Measurements from ENCODE around the gene THAP4.
"Not testable (repeated sequence)": the region's sequence is repeated elsewhere in the genome, so short reads cannot be mapped to it uniquely, and the experiment has no call there.

Gene THAP4

GRCh38 chr2:241598487-241598886, 38.5 kb downstream of the THAP4 start:
- Mint-ChIP-seq H3K27ac (no peak overlapping the region), H3K9me3 (no peaks in the 10 kb centered on the region), H3K27me3 (ENCODE audit: low read depth) (no peaks in the 10 kb centered on the region), H3K4me3 (no peak overlapping the region), H3K4me1 (ENCODE audit: low read depth) (no peaks in the 10 kb centered on the region), H3K36me3 (ENCODE audit: low read depth) (peaks cover 24% of the 10 kb centered on the region)

GRCh38 chr2:241598061-241598460, 38.9 kb downstream of the THAP4 start:
- no peak overlapping the region for H3K4me3 Mint-ChIP-seq
- peaks cover 22% of the 10 kb centered on the region for H3K36me3 Mint-ChIP-seq (ENCODE audit: low read depth)
- no peaks in the 10 kb centered on the region for H3K27me3 Mint-ChIP-seq (ENCODE audit: low read depth)
- no peaks in the 10 kb centered on the region for H3K4me1 Mint-ChIP-seq (ENCODE audit: low read depth)
- H3K27ac Mint-ChIP-seq, result no peak overlapping the region
- no peaks in the 10 kb centered on the region for H3K9me3 Mint-ChIP-seq

- Mint-ChIP-seq H3K36me3 (ENCODE audit: low read depth) (peaks cover 22% of the 10 kb centered on the region), H3K27ac (no peak overlapping the region), H3K4me3 (no peak overlapping the region), H3K9me3 (no peaks in the 10 kb centered on the region), H3K27me3 (ENCODE audit: low read depth) (no peaks in the 10 kb centered on the region), H3K4me1 (ENCODE audit: low read depth) (no peaks in the 10 kb centered on the region)
These were observed 39.4 kb downstream of the THAP4 start for GRCh38 chr2:241597561-241597960.

GRCh38 chr2:241595600-241596140, 41.3 kb downstream of the THAP4 start:
- Mint-ChIP-seq H3K36me3 (ENCODE audit: low read depth) (peaks cover 18% of the 10 kb centered on the region), H3K4me3 (no peak overlapping the region), H3K4me1 (ENCODE audit: low read depth) (no peaks in the 10 kb centered on the region), H3K9me3 (no peaks in the 10 kb centered on the region), H3K27ac (no peak overlapping the region), H3K27me3 (ENCODE audit: low read depth) (no peaks in the 10 kb centered on the region)

DNA sequence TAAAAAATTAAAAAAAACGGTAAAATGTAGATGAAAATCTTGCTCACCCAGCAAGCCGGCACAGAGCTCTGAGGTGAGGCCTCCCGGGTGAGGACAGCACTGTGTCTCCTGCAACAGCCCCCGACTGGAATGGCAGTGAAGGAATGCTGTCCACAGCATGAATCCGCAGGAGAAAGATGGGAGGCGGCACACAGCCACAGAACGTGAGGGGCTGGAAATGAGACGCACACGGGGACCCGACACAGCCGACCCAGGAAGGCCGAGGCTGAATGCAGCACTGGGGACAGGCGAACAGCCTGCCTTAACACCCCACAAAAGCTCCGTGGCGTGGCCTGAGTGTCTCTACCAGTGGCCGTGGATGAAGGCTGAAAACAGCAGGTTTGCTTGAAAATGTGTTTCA, 43.7 kb downstream of the THAP4 start:
- no peaks in the 10 kb centered on the region for H3K4me1 Mint-ChIP-seq (ENCODE audit: low read depth)
- no peak overlapping the region for H3K27ac Mint-ChIP-seq
- H3K4me3 Mint-ChIP-seq, result no peak overlapping the region
- peaks cover 25% of the 10 kb centered on the region for H3K36me3 Mint-ChIP-seq (ENCODE audit: low read depth)
- H3K27me3 Mint-ChIP-seq (ENCODE audit: low read depth), result no peaks in the 10 kb centered on the region
- peaks cover 10% of the 10 kb centered on the region for H3K9me3 Mint-ChIP-seq

DNA sequence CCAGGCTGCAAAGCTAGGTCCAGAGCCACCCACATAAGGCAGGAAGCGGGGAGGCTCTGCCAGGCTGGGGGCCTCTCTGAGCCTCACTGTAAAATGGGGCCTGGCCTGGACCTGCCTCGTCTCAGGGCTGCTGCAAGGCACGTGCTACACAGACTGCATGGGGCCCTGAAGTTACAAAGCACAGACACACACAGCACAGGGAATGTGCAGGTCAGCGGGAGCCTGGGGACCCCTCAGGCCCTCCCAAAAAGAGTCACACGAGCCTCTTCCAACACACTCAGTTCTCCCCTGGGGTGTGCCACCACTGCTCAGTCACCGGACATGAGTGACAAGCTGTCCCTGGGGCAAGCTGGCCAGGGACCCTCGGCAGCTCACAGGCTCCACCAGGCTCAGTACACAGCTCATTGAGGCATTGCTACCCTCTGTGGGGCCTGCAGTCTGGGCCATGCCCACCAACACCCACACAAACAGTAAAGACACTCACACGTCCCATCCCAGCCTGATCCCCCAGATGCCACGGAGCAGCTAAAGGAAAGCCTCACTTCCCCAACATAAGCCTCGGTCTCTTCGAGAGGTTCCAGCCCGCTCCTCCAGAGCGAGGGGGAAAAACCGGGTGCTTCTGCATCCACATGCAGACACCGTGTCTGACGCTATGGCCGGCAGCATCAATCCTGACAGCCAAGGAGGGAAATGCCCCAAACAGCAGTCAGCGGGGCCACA, 44.7 kb downstream of the THAP4 start:
- H3K4me1 Mint-ChIP-seq (ENCODE audit: low read depth), result no peaks in the 10 kb centered on the region
- no peak overlapping the region for H3K27ac Mint-ChIP-seq
- H3K9me3 Mint-ChIP-seq, result peaks cover 14% of the 10 kb centered on the region
- H3K27me3 Mint-ChIP-seq (ENCODE audit: low read depth), result no peaks in the 10 kb centered on the region
- H3K4me3 Mint-ChIP-seq, result no peak overlapping the region
- peaks cover 27% of the 10 kb centered on the region for H3K36me3 Mint-ChIP-seq (ENCODE audit: low read depth)

DNA sequence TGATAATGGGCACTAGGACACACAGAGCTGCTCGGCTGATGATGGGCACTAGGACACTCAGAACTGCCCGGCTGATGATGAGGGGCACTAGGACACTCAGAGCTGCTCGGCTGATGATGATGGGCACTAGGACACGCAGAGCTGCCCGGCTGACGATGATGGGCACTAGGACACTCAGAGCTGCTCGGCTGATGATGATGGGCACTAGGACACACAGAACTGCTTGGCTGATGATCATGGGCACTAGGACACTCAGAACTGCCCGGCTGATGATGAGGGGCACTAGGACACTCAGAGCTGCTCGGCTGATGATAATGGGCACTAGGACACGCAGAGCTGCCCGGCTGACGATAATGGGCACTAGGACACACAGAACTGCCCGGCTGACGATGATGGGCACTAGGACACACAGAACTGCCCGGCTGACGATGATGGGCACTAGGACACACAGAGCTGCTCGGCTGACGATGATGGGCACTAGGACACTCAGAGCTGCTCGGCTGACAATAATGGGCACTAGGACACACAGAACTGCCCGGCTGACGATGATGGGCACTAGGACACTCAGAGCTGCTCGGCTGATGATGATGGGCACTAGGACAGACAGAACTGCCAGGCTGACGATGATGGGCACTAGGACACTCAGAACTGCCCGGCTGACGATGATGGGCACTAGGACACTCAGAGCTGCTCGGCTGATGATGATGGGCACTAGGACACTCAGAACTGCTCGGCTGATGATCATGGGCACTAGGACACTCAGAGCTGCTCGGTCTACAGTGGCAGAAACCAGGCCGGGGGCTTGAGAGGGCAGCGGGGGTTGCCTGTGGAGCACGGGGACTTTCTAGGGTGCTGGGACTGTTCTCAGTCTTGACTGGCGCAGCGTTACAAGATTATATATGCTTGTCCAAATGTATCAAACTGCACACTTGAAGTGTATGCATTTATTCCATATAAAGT, 46.2 kb downstream of the THAP4 start:
- not testable (repeated sequence) for H3K27ac Mint-ChIP-seq; H3K4me3 Mint-ChIP-seq; H3K27me3 Mint-ChIP-seq (ENCODE audit: low read depth)

GRCh38 chr2:241589863-241590262, 47.1 kb downstream of the THAP4 start:
- H3K36me3 Mint-ChIP-seq (ENCODE audit: low read depth), result peaks cover 47% of the 10 kb centered on the region
- not testable (repeated sequence) for H3K4me1 Mint-ChIP-seq (ENCODE audit: low read depth); H3K4me3 Mint-ChIP-seq; H3K27me3 Mint-ChIP-seq (ENCODE audit: low read depth); H3K27ac Mint-ChIP-seq
- H3K9me3 Mint-ChIP-seq, result peaks cover 32% of the 10 kb centered on the region

More for the DNA sequence above, 46.2 kb downstream of the THAP4 start:
- H3K4me1 Mint-ChIP-seq (ENCODE audit: low read depth), result not testable (repeated sequence)
- H3K36me3 Mint-ChIP-seq (ENCODE audit: low read depth), result peaks cover 40% of the 10 kb centered on the region
- peaks cover 25% of the 10 kb centered on the region for H3K9me3 Mint-ChIP-seq

DNA sequence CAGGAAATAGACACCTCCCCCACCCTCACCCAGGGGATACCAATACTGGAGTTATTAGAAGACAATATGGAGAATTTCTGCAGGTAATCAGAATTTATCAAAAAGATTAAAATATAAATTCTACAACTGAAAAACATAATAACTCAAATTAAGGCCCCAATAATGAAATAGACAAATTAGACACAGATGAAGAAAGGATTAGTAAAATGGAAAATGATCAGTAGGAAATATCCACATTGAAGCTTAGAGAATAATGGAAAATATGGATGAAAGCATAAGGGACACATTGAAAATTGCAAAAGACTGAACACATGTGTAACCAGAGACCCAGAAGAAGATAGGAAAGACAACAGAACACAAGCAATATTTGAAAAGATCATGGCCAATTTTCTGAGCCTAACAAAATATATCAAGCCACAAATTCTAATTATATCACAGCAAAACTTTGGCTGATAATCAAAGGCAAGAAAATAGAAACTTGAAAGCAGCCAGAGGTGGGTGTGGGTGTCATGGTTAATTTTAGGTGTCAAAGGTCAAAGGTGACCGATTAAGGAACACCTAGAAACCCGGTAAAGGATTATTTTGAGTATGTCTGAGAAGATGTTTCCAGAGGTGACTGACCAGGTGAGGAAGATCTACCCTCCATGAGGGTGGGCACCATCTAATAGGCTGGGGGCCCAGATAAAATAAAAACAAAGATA, 50.2 kb downstream of the THAP4 start:
- Mint-ChIP-seq H3K27me3 (ENCODE audit: low read depth) (no peaks in the 10 kb centered on the region), H3K36me3 (ENCODE audit: low read depth) (peaks cover 68% of the 10 kb centered on the region)

DNA sequence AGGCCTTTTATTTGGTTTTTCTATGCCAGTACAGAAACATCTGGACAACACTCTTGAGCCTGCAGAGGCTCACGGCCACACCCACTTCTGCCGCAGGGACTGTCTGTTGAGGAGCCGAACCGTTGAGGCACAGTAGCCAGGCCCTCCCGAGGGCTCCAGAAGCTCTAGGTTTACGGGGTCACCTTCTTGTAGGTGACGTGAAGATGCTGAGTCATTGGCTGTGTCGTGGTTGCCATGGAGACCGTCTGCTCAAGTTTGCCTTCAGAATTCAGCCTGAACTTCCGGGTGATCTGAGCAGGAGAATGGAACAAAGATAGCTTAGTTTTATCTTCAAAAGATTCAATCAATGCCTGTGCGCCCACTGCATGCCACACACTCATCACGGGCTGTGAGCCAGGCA, 52.5 kb downstream of the THAP4 start:
- Mint-ChIP-seq H3K4me3 (no peak overlapping the region), H3K4me1 (ENCODE audit: low read depth) (no peaks in the 10 kb centered on the region), H3K9me3 (peaks cover 40% of the 10 kb centered on the region), H3K36me3 (ENCODE audit: low read depth) (peaks cover 67% of the 10 kb centered on the region), H3K27me3 (ENCODE audit: low read depth) (no peaks in the 10 kb centered on the region), H3K27ac (no peak overlapping the region)

More for the DNA sequence above, 50.2 kb downstream of the THAP4 start:
- H3K4me3 Mint-ChIP-seq, result no peak overlapping the region
- H3K4me1 Mint-ChIP-seq (ENCODE audit: low read depth), result no peaks in the 10 kb centered on the region
- no peak overlapping the region for H3K27ac Mint-ChIP-seq
- peaks cover 43% of the 10 kb centered on the region for H3K9me3 Mint-ChIP-seq

GRCh38 chr2:241582806-241583205, 54.2 kb downstream of the THAP4 start:
- peaks cover 56% of the 10 kb centered on the region for H3K36me3 Mint-ChIP-seq (ENCODE audit: low read depth)
- H3K4me1 Mint-ChIP-seq (ENCODE audit: low read depth), result no peaks in the 10 kb centered on the region
- no peak overlapping the region for H3K27ac Mint-ChIP-seq
- H3K9me3 Mint-ChIP-seq, result peaks cover 30% of the 10 kb centered on the region
- no peak overlapping the region for H3K4me3 Mint-ChIP-seq
- H3K27me3 Mint-ChIP-seq (ENCODE audit: low read depth), result no peaks in the 10 kb centered on the region

- Mint-ChIP-seq H3K27me3 (ENCODE audit: low read depth) (no peaks in the 10 kb centered on the region), H3K27ac (no peak overlapping the region), H3K36me3 (ENCODE audit: low read depth) (peaks cover 51% of the 10 kb centered on the region), H3K4me1 (ENCODE audit: low read depth) (no peaks in the 10 kb centered on the region), H3K9me3 (peaks cover 30% of the 10 kb centered on the region), H3K4me3 (no peak overlapping the region)
These were observed 54.6 kb downstream of the THAP4 start for GRCh38 chr2:241582328-241582727.

- Mint-ChIP-seq H3K27me3 (ENCODE audit: low read depth) (no peaks in the 10 kb centered on the region), H3K27ac (no peak overlapping the region), H3K9me3 (peaks cover 11% of the 10 kb centered on the region), H3K4me1 (ENCODE audit: low read depth) (no peaks in the 10 kb centered on the region), H3K4me3 (no peak overlapping the region), H3K36me3 (ENCODE audit: low read depth) (peaks cover 25% of the 10 kb centered on the region)
These were observed 57.7 kb downstream of the THAP4 start for GRCh38 chr2:241579281-241579680.

DNA sequence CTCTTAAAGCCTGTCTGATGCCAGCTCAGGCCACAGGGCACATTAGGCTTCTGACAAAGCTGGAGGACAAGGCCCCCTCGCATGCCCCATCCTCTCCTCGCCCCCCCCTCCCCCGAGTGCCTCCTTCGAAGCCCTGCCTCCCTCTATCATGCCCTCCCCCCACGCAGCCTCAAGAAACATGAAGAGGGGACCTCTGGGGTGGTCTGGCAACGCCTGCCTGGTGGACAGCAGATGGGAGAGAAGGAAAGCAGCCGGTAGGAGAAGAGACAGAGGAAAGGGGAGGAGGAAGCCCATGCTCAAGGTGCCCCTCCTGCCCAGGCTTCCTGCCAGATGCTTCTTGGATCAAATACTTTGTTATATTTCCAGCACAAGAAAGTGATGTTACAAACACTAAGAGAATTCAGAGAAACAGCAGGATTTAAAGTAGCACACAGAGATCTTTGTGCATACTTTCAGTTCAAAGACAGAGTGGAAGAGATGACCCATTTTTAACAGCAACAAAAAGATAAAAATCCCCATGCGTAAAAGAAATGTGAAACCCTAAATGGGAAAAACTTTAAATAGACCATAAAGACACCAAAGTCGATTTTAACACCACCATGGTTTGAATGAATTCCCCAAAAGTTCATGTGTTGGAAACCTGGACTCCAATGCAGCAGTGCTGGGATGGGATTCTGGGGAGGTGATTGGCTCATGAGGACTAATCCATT, 59.4 kb downstream of the THAP4 start:
- Mint-ChIP-seq H3K9me3 (peaks cover 5% of the 10 kb centered on the region), H3K27ac (no peak overlapping the region), H3K4me1 (ENCODE audit: low read depth) (no peaks in the 10 kb centered on the region), H3K4me3 (no peak overlapping the region), H3K36me3 (ENCODE audit: low read depth) (peaks cover 11% of the 10 kb centered on the region), H3K27me3 (ENCODE audit: low read depth) (no peaks in the 10 kb centered on the region)
